NCI-H460 (cell line): ENCODE results near the gene DCST1. TPM values are rescaled to one million over a fixed set of nuclear protein-coding genes. Genes with fewer than 3 reads are reported as not detected.

Source experiments
- DNase-seq: peaks from one replicate; pipeline ENCODE4 v3.0.0-alpha.2; 2016; ENCODE audit warnings: low read depth; ENCODE audit errors: extremely low read depth
- total RNA-seq: library from RNA; depleted of rRNA; stranded (reverse); fragments of >200 nt; shearing (Covaris generic); gene quantifications from 2 replicates; pipeline ENCODE4 v1.2.3, GENCODE V29; 2014

DCST1 gene
- total RNA-seq, 1 experiment from 2014 or later = not detected

- DNase-seq = peak; percentile 86
These were observed 17.1 kb downstream of the DCST1 start, which contains the start of gene ADAM15 for GRCh38 chr1:155050560-155051341. Gene ADAM15, plus strand, starts transcription at chr1:155051316. Its CDS starts 71 bp downstream, at chr1:155051387.

DNA sequence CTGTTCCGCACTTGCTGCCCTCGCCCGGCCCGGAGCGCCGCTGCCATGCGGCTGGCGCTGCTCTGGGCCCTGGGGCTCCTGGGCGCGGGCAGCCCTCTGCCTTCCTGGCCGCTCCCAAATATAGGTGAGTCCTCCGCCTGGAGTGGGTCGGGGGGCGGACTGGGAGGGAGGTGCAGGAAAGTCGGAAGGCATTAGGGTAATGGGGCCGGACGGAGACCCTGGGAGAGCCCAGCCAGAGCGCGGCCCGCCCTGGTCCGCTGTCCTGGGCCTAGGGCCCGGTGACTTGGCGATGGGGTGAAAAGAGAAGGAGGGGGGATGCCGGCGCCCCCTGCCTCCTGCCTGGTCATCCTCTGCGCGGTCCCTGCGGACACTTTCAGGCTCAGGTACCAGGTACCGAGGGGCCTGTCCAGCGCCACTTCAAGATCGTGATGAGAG lies 17.7 kb downstream of the DCST1 start:
- DNase-seq = no peak

- peak; percentile 17 for DNase-seq
These were observed 18.3 kb downstream of the DCST1 start for GRCh38 chr1:155051777-155052398.

- peak; percentile 51 for DNase-seq
These were observed 19.1 kb downstream of the DCST1 start for GRCh38 chr1:155052439-155053395.

DNA sequence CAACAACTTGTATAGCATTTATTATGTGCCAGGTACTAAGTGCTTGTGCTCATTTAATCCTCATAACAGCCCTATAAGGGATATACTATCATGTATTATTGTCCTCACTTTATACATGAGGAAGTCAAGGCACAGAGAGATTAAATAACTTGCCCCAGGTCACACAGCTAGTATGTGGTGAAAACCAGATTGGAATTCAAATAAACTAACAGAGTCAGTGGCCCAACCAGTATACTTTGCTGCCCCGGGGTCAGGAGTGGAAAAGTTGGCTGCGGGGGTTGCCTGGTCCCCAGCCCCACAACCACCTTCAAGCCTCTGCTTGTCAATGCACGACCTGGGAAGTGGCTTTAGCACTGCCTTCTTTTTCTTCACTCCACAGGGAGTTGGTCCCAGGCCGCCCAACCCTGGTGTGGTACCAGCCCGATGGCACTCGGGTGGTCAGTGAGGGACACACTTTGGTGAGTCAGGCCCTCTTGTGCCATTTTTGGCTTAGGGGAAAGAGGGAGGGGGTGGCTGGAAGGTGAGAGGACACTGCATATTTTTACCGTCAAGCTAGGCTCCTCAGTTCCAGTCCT lies 20.0 kb downstream of the DCST1 start:
- no peak for DNase-seq

- DNase-seq = no peak
These were observed 23.5 kb downstream of the DCST1 start for GRCh38 chr1:155057104-155057503.

DNA sequence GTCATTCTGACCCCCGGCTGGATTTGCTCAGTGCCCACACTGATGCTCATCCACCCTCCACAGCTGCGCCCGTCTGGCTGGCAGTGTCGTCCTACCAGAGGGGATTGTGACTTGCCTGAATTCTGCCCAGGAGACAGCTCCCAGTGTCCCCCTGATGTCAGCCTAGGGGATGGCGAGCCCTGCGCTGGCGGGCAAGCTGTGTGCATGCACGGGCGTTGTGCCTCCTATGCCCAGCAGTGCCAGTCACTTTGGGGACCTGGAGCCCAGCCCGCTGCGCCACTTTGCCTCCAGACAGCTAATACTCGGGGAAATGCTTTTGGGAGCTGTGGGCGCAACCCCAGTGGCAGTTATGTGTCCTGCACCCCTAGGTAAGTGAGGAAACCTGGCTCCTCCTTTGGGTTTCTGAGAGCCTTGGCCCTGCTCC lies 24.2 kb downstream of the DCST1 start:
- no peak for DNase-seq

- DNase-seq = no peak
These were observed 27.1 kb downstream of the DCST1 start for GRCh38 chr1:155060736-155061135.

- peak; percentile 91 for DNase-seq
These were observed 27.9 kb downstream of the DCST1 start for GRCh38 chr1:155061381-155062150.

DNA sequence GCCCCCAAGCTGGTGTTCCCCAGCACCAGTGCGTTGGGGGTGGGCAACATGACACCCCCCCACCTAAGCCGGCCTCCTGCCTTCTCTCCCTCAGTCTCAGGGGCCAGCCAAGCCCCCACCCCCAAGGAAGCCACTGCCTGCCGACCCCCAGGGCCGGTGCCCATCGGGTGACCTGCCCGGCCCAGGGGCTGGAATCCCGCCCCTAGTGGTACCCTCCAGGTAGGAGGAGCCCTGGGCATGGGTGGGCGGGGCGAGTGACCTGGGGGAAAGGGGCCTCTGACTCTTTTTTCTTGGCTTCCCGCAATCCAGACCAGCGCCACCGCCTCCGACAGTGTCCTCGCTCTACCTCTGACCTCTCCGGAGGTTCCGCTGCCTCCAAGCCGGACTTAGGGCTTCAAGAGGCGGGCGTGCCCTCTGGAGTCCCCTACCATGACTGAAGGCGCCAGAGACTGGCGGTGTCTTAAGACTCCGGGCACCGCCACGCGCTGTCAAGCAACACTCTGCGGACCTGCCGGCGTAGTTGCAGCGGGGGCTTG lies 28.6 kb downstream of the DCST1 start:
- DNase-seq = no peak

GRCh38 chr1:155062702-155063411 lies 29.2 kb downstream of the DCST1 start:
- DNase-seq = no peak

- peak; percentile 88 for DNase-seq
These were observed 30.0 kb downstream of the DCST1 start, which contains the start of gene EFNA4 for GRCh38 chr1:155063550-155064110. Gene EFNA4, plus strand, starts transcription at chr1:155063740. Its CDS starts 84 bp downstream, at chr1:155063824.

DNA sequence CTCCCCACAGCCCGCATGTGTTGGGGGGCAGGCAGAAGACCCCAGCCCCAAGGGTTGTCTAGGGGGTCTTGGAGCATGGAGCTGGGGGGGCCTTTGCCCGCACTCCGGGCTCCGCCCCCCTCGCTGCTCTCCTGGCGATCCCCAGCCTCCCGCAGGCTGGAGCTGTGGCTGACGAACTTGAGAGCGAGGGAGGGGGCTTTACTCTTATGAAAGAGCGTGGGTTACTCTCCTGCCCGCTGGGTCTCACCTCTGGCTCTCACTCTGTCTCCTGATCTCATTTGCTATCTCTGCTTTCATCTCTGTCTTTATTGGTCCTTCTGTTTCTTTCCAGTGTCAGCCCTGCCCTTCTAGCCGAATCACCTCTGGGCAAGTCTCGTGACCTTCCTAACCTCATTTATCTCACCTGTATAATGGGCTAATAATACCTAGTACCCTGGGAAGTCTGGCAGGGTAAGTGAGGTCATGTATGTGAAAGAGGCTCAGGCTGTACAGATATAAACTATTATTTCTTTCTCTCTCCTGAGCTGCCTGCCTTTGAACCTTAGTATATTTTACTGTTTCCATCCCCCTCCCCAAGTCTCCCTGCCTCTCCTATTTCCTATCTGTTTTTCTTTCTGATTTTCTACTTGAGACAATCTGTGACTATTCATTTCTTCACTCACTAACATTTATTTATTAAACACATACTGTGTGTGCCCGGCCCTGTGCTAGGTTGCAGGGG lies 30.6 kb downstream of the DCST1 start:
- DNase-seq = no peak

GRCh38 chr1:155064832-155065429 lies 31.3 kb downstream of the DCST1 start:
- no peak for DNase-seq

DNA sequence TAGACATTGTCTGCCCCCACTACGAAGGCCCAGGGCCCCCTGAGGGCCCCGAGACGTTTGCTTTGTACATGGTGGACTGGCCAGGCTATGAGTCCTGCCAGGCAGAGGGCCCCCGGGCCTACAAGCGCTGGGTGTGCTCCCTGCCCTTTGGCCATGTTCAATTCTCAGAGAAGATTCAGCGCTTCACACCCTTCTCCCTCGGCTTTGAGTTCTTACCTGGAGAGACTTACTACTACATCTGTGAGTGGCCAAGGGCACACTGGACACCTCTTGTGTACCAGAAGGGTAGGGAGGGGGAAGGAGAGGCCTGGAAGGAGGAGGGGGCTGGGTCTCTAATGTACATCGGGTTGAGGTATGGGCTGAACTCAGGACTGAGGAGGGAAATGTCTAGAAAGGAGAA lies 33.2 kb downstream of the DCST1 start:
- no peak for DNase-seq

DNA sequence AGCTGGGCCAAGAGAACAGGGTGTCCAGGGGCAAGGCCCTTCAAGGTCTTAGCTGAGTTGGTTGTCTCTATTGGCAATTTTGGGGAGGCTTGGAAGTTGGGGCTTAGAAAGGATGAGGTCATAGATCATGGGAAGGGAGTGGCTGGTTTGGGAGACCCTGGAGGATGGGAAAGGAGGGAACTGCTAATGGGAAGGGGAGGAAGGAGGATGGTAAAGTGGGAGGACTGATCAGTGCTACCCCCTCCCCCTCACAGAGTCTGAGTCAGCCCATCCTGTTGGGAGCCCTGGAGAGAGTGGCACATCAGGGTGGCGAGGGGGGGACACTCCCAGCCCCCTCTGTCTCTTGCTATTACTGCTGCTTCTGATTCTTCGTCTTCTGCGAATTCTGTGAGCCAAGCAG lies 35.0 kb downstream of the DCST1 start:
- DNase-seq = no peak

- no peak for DNase-seq
These were observed 36.0 kb downstream of the DCST1 start for GRCh38 chr1:155069551-155070157.
